ENCODE results near the gene SCNN1A. TPM values are rescaled to one million over a fixed set of nuclear protein-coding genes. Genes with fewer than 3 reads are reported as not detected.

SCNN1A gene
- total RNA-seq, result under 0.01 TPM in 1 of 2 replicates, not detected in the other

GRCh38 chr12:6375269-6376078, at the start of gene SCNN1A:
TSS of gene SCNN1A (minus strand) at chr12:6375563. CDS start at chr12:6374783, 780 bp downstream.

DNA sequence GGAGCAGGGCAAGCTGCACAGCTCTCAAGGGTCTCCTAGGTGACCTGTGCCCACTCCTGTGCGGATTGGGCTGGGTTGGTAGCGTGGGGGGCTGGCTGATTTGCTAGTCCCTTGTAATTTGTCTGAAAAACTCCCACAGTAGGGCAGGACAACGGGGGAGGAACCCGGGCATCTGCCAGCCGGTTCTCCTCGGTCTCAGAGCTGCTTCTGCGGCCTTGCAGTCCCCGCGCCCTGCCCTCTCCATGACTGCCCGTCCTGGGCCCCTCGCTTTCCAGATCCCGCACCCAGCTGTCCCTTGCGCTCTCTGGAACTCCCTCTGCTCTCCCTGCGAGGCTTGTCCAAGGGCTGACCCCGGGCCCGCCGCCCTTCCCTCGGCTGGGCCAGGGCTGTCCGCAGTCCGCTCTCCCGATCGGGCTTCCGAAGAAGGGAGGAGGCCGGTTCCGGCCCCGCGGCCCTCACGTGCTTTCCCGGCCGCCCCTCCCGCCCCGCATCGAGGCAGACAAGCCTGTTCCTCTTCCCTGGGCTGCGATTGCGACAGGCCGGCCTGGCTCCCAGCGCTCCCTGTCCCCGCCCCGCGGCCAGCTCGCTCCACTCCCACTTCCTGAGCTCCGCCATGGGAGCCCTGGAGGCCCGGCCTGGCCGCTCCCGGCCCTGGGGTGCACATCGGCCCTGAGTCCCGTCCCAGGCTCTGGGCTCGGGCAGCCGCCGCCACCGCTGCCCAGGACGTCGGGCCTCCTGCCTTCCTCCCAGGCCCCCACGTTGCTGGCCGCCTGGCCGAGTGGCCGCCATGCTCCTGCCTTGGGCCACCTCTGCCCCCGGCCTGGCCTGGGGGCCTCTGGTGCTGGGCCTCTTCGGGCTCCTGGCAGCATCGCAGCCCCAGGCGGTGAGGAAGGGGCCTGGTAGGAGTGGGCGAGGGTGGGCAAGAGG, 8.5 kb upstream of the SCNN1A start, which contains the start of gene LTBR:
TSS of gene LTBR (plus strand) at position 591 of the 927 bp plus-strand sequence. CDS start at position 788, 197 bp downstream.

GRCh38 chr12:6341417-6342139, 33.8 kb downstream of the SCNN1A start, which contains the start of gene TNFRSF1A:
TSS of gene TNFRSF1A (minus strand) at chr12:6342076. CDS start at chr12:6341814, 262 bp downstream.

Other genes starting within 250 kb of the SCNN1A start
- 973 and 1,061 TPM in 2 replicates for gene CD9, start 175.2 kb downstream of the SCNN1A start, total RNA-seq
- gene PLEKHG6, start 64.9 kb downstream of the SCNN1A start, total RNA-seq, result not detected in 2 replicates
- 36.5 and 44.5 TPM in 2 replicates for gene TNFRSF1A, start 33.5 kb downstream of the SCNN1A start, total RNA-seq
- gene LTBR, start 8.6 kb upstream of the SCNN1A start, total RNA-seq, result 25.7 and 32.7 TPM in 2 replicates
- gene CD27, start 69.4 kb upstream of the SCNN1A start, total RNA-seq, result not detected in 2 replicates
- 3.9 and 6.8 TPM in 2 replicates for gene TAPBPL, start 76.5 kb upstream of the SCNN1A start, total RNA-seq
- gene VAMP1, start 95.1 kb upstream of the SCNN1A start, total RNA-seq, result 2.3 and 2.7 TPM in 2 replicates
- 109 and 117 TPM in 2 replicates for gene MRPL51, start 117.7 kb upstream of the SCNN1A start, total RNA-seq
- gene NCAPD2, start 118.5 kb upstream of the SCNN1A start, total RNA-seq, result 44.8 and 62.3 TPM in 2 replicates
- gene GAPDH, start 159.0 kb upstream of the SCNN1A start, total RNA-seq, result 4,775 and 7,237 TPM in 2 replicates
- 7.6 and 7.8 TPM in 2 replicates for gene IFFO1, start 180.5 kb upstream of the SCNN1A start, total RNA-seq
- 21.4 and 33.9 TPM in 2 replicates for gene NOP2, start 192.7 kb upstream of the SCNN1A start, total RNA-seq
- 143 and 200 TPM in 2 replicates for gene CHD4, start 231.8 kb upstream of the SCNN1A start, total RNA-seq

Measured in epithelial cell of umbilical artery (primary cell).